HCT116 (cell line): ENCODE measurements around the gene EHBP1. TPM values are rescaled to one million over a fixed set of nuclear protein-coding genes. Genes with fewer than 3 reads are reported as not detected.
"Not testable (repeated sequence)": the region's sequence is repeated elsewhere in the genome, so short reads cannot be mapped to it uniquely, and the experiment has no call there.

Experiments used
- ATAC-seq: fragments of 200-7000 bp; cut with Tn5 transposase; 2 replicates; pipeline ENCODE4 v1.9.1; 2020; ENCODE audit warnings: mild to moderate bottlenecking, moderate library complexity
- BruUV-seq: library from RNA; stranded (reverse); fragments of 400-500 nt; replicated peaks from 2 replicates; lab custom pipeline; 2021; lab: Mats Ljungman, UMichigan
- CTCF ChIA-PET: fragments of 300-600 bp; sonication (Branson Sonifier 250); formaldehyde crosslinking; loops from one replicate; lab custom pipeline; 2021; ENCODE audit warnings: antibody characterized with exemption; lab: Charles Lee
- POLR2A ChIA-PET: fragments of 300-600, 350-600 bp; sonication (Branson Sonifier 250); formaldehyde crosslinking; loops from one replicate; lab custom pipeline; 2021; ENCODE audit warnings: antibody characterized with exemption; lab: Charles Lee
- RAD21 ChIA-PET, 2 experiments: fragments of 300-600 bp; sonication (Branson Sonifier 250); formaldehyde crosslinking; loops; one replicate each; lab custom pipeline; 2023; ENCODE audit warnings: low total read pairs in 2 of 2; ENCODE audit not compliant: uncharacterized antibody in 2 of 2, unreplicated experiment in 2 of 2, low non-redundant PET in 1 of 2; lab: Charles Lee
- DNase-seq: peaks from one replicate; pipeline ENCODE4 v3.0.0-alpha.2; 2010; ENCODE audit warnings: low read depth, low spot score
- H2AFZ ChIP-seq: fragments of 200-600 bp; shearing (Covaris generic), sonication (generic); 2 replicates; pipeline ENCODE4 v1.6.1; 2017; ENCODE audit warnings: low read depth, mixed run types, mixed read lengths, antibody characterized with exemption, low read length; ENCODE audit not compliant: poor library complexity, severe bottlenecking
- H3K27ac ChIP-seq: 2 replicates; pipeline ENCODE4 v1.5.1; 2012; ENCODE audit warnings: low read depth, low read length
- H3K27me3 ChIP-seq: fragments of 200-600 bp; sonication (generic); 2 replicates; pipeline ENCODE4 v1.6.1; 2016; ENCODE audit warnings: mixed run types, low read length, mixed read lengths; ENCODE audit not compliant: insufficient read depth
- H3K36me3 ChIP-seq, 2 experiments: fragments of 200-500 bp in 1 of 2; fragments of 200-600 bp in 1 of 2; sonication (Bioruptor generic) in 1 of 2; sonication (generic) in 1 of 2; 2 replicates each; pipeline versions ENCODE4 v1.5.1 to v1.6.1; 2014 to 2016; ENCODE audit warnings: low read length in 2 of 2, inconsistent platforms in 1 of 2, mixed read lengths in 1 of 2, mixed run types in 1 of 2; ENCODE audit not compliant: insufficient read depth in 2 of 2, control insufficient read depth in 1 of 2
- H3K4me1 ChIP-seq, 2 experiments: fragments of 200-600 bp in 1 of 2; sonication (generic) in 1 of 2; 2 replicates each; pipeline versions ENCODE4 v1.5.1 to v1.6.1; 2012 to 2017; ENCODE audit warnings: low read length in 2 of 2, inconsistent platforms in 1 of 2, mild to moderate bottlenecking in 1 of 2, mixed read lengths in 1 of 2, mixed run types in 1 of 2, moderate library complexity in 1 of 2; ENCODE audit not compliant: insufficient read depth in 2 of 2, control insufficient read depth in 1 of 2
- H3K4me2 ChIP-seq: fragments of 200-600 bp; sonication (generic); 2 replicates; pipeline ENCODE4 v1.6.1; 2017; ENCODE audit warnings: mixed run types, low read length, mixed read lengths
- H3K4me3 ChIP-seq, 2 experiments: fragments of 200-600 bp in 1 of 2; sonication (generic) in 1 of 2; replicated peaks in 1 of 2; 2 replicates each; pipeline ENCODE4 v1.5.1; 2011 to 2016; ENCODE audit warnings: low read length in 2 of 2, control low read depth in 1 of 2, low read depth in 1 of 2, mild to moderate bottlenecking in 1 of 2, mixed read lengths in 1 of 2, mixed run types in 1 of 2
- H3K79me2 ChIP-seq: fragments of 200-600 bp; sonication (generic); 2 replicates; pipeline ENCODE4 v1.6.1; 2017; ENCODE audit warnings: mild to moderate bottlenecking, mixed run types, low read length, moderate library complexity, mixed read lengths; ENCODE audit not compliant: insufficient read depth
- H3K9ac ChIP-seq: fragments of 200-600 bp; sonication (generic); 2 replicates; pipeline ENCODE4 v1.6.1; 2016; ENCODE audit warnings: low read length, mixed read lengths
- H3K9me2 ChIP-seq: fragments of 200-600 bp; sonication (generic), shearing (Covaris generic); 2 replicates; pipeline ENCODE4 v1.6.1; 2017; ENCODE audit warnings: mixed run types, mild to moderate bottlenecking, moderate library complexity; ENCODE audit not compliant: insufficient read depth
- H3K9me3 ChIP-seq, 2 experiments: fragments of 200-500 bp in 1 of 2; fragments of 200-600 bp in 1 of 2; sonication (Bioruptor generic) in 1 of 2; sonication (generic) in 1 of 2; 2 replicates each; pipeline ENCODE4 v1.6.1; 2014 to 2017; ENCODE audit warnings: low read length in 2 of 2, mixed read lengths in 2 of 2, inconsistent platforms in 1 of 2, low read depth in 1 of 2, mild to moderate bottlenecking in 1 of 2, mixed run types in 1 of 2, moderate library complexity in 1 of 2; ENCODE audit not compliant: control insufficient read depth in 1 of 2, insufficient read depth in 1 of 2
- H4K20me1 ChIP-seq: fragments of 200-600 bp; sonication (generic), shearing (Covaris generic); 2 replicates; pipeline ENCODE4 v1.6.1; 2017; ENCODE audit warnings: mixed run types, mild to moderate bottlenecking, moderate library complexity; ENCODE audit not compliant: insufficient read depth
- ATF3 ChIP-seq: IDR thresholded peaks from 2 replicates; pipeline ENCODE4 v1.6.1; 2012
- JUND ChIP-seq: IDR thresholded peaks from 2 replicates; pipeline ENCODE4 v1.6.1; 2012
- POLR2AphosphoS5 ChIP-seq: IDR thresholded peaks from 2 replicates; pipeline ENCODE4 v1.6.1; 2011; ENCODE audit warnings: mild to moderate bottlenecking, low read depth, low read length, moderate library complexity
- SRF ChIP-seq: IDR thresholded peaks from 2 replicates; pipeline ENCODE4 v1.6.1; 2012; ENCODE audit warnings: low read depth
- TCF7L2 ChIP-seq: IDR thresholded peaks from 2 replicates; pipeline ENCODE4 v1.7.0; 2011; ENCODE audit warnings: borderline replicate concordance, inconsistent platforms; ENCODE audit not compliant: insufficient read depth, insufficient read length; ENCODE audit errors: extremely low read depth
- ZFX ChIP-seq: fragments of 450-650 bp; IDR thresholded peaks from 2 replicates; pipeline ENCODE4 v1.6.1; 2017
- ZNF274 ChIP-seq: fragments of 200-500 bp; sonication (Bioruptor generic); IDR thresholded peaks from 2 replicates; pipeline ENCODE4 v1.6.1; 2014; ENCODE audit warnings: mild to moderate bottlenecking, low read depth, low read length, inconsistent platforms
- intact Hi-C: fragments of 100-400 bp; cut with micrococcal nuclease; formaldehyde crosslinking; loops from 2 replicates; pipeline ENCODE4 v1.10.0; 2022
- total RNA-seq: library from RNA; stranded (reverse); gene quantifications from one replicate; pipeline ENCODE4 v1.2.1, GENCODE V29; 2021; ENCODE audit not compliant: unreplicated experiment
- TF ChIP-seq, protein P1 (sequence below): IDR thresholded peaks from 2 replicates; pipeline ENCODE4 v1.6.1; 2011; ENCODE audit warnings: mild to moderate bottlenecking, low read length, moderate library complexity; ENCODE audit not compliant: insufficient replicate concordance; ENCODE audit errors: extremely low read depth

Gene EHBP1
- total RNA-seq, 1 experiment from 2014 or later = 89.9 TPM

GRCh38 chr2:63018439-63018838 is 312.9 kb downstream of the EHBP1 start:
- ChIA-PET POLR2A (no interaction called here), RAD21 (no interaction called here), CTCF (no interaction called here)
- Histone ChIP-seq H3K27ac (no peak overlapping the region), H3K9ac (no peak overlapping the region), H3K4me2 (no peak overlapping the region), H3K4me1 (no peaks in the 10 kb centered on the region; a peak in 1 of 4 replicates), H3K9me2 (no peaks in the 10 kb centered on the region), H3K36me3 (peaks cover 0 to 2% of the 10 kb centered on the region in 2 experiments; a peak in 1 of 4 replicates), H3K27me3 (no peaks in the 10 kb centered on the region), H3K4me3 (no peak overlapping the region), H2AFZ (no peak overlapping the region), H3K9me3 (no peaks in the 10 kb centered on the region), H4K20me1 (no peaks in the 10 kb centered on the region), H3K79me2 (no peaks in the 10 kb centered on the region)
- TF ChIP-seq ZFX (no peak), POLR2AphosphoS5 (no peak), ATF3 (no peak), TCF7L2 (no peak), JUND (no peak), SRF (no peak), ZNF274 (no peak)
- TF ChIP-seq, protein P1, sequence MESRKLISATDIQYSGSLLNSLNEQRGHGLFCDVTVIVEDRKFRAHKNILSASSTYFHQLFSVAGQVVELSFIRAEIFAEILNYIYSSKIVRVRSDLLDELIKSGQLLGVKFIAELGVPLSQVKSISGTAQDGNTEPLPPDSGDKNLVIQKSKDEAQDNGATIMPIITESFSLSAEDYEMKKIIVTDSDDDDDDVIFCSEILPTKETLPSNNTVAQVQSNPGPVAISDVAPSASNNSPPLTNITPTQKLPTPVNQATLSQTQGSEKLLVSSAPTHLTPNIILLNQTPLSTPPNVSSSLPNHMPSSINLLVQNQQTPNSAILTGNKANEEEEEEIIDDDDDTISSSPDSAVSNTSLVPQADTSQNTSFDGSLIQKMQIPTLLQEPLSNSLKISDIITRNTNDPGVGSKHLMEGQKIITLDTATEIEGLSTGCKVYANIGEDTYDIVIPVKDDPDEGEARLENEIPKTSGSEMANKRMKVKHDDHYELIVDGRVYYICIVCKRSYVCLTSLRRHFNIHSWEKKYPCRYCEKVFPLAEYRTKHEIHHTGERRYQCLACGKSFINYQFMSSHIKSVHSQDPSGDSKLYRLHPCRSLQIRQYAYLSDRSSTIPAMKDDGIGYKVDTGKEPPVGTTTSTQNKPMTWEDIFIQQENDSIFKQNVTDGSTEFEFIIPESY = no peak
- DNase-seq (no peak), ATAC-seq (no peak)
- BruUV-seq = no TSS peak
- intact Hi-C loops = no loop called here

GRCh38 chr2:63019686-63020085 is 314.2 kb downstream of the EHBP1 start:
- H3K79me2 ChIP-seq, POLR2A ChIA-PET, BruUV-seq: not testable (repeated sequence)

More at GRCh38 chr2:63019686-63020085, 314.2 kb downstream of the EHBP1 start:
- DNase-seq, H3K9ac ChIP-seq, H3K4me3 ChIP-seq, intact Hi-C loops, ATAC-seq, H3K4me1 ChIP-seq, H3K9me2 ChIP-seq, RAD21 ChIA-PET, H2AFZ ChIP-seq, H3K27me3 ChIP-seq, H3K9me3 ChIP-seq, H3K36me3 ChIP-seq, H3K4me2 ChIP-seq, H3K27ac ChIP-seq, H4K20me1 ChIP-seq, CTCF ChIA-PET: not testable (repeated sequence)
